NB4 (cell line): ENCODE measurements around the gene ARIH1.

Experiments
- CTCF ChIP-seq: IDR thresholded peaks from one replicate; pipeline ENCODE4 v1.5.1; 2012; ENCODE audit warnings: low read depth, low read length
- MYC ChIP-seq: IDR thresholded peaks from 2 replicates; pipeline ENCODE4 v1.6.1; 2011; ENCODE audit warnings: low read depth, low read length
- TF ChIP-seq, protein P1 (sequence below): IDR thresholded peaks from 2 replicates; pipeline ENCODE4 v1.6.1; 2011; ENCODE audit warnings: low read depth, low read length

GRCh38 chr15:72507402-72508092, 33.4 kb downstream of the ARIH1 start:
- no peak for TF ChIP-seq CTCF
- TF ChIP-seq, protein P1, sequence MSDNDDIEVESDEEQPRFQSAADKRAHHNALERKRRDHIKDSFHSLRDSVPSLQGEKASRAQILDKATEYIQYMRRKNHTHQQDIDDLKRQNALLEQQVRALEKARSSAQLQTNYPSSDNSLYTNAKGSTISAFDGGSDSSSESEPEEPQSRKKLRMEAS, result no peak
- TF ChIP-seq MYC, result no peak
